ENCODE data around the gene ANP32E.
A peak's percentile ranks its signal among the peaks of the same experiment; 100 is the strongest.
"Not testable (repeated sequence)": the region's sequence is repeated elsewhere in the genome, so short reads cannot be mapped to it uniquely, and the experiment has no call there.

ANP32E gene

GRCh38 chr1:150213170-150214098 lies 22.5 kb downstream of the ANP32E start:
- H3K27ac ChIP-seq (ENCODE audit: low read depth, low read length), result peak overlapping the region; percentile 72
- H3K9me3 ChIP-seq (ENCODE audit: insufficient read depth, low read depth, low read length), result no peaks in the 10 kb centered on the region
- peaks cover 2% of the 10 kb centered on the region; the same call in 1 of the 2 replicates for H3K36me3 ChIP-seq (ENCODE audit: insufficient read depth, low read length)
- H3K9ac ChIP-seq (ENCODE audit: low read depth, low read length), result peak overlapping the region; percentile 68
- no peaks in the 10 kb centered on the region for H3K27me3 ChIP-seq (ENCODE audit: insufficient read depth, low read length)
- H3K4me3 ChIP-seq (ENCODE audit: low read length), result peak overlapping the region; percentile 57
- WGBS, result 22% methylated on average over 37 of the region's 38 CpGs
- H3K4me1 ChIP-seq (ENCODE audit: insufficient read depth, low read length), result 0 out of 2 replicates have a peak, but pooled peaks cover 3% of the 10 kb centered on the region

- Histone ChIP-seq H3K27me3 (ENCODE audit: insufficient read depth, low read length) (no peaks in the 10 kb centered on the region), H3K4me3 (ENCODE audit: low read length) (no peak overlapping the region), H3K9ac (ENCODE audit: low read depth, low read length) (no peak overlapping the region), H3K9me3 (ENCODE audit: insufficient read depth, low read depth, low read length) (no peaks in the 10 kb centered on the region), H3K27ac (ENCODE audit: low read depth, low read length) (no peak overlapping the region), H3K36me3 (ENCODE audit: insufficient read depth, low read length) (no peaks in the 10 kb centered on the region), H3K4me1 (ENCODE audit: insufficient read depth, low read length) (0 out of 2 replicates have a peak, but pooled peaks cover 3% of the 10 kb centered on the region)
- WGBS, result 95% methylated on average over 9 of the region's 9 CpGs
Measured at GRCh38 chr1:150212070-150212469, 23.8 kb downstream of the ANP32E start.

GRCh38 chr1:150210706-150211105 lies 25.2 kb downstream of the ANP32E start:
- Histone ChIP-seq H3K36me3 (ENCODE audit: insufficient read depth, low read length) (no peaks in the 10 kb centered on the region), H3K27ac (ENCODE audit: low read depth, low read length) (no peak overlapping the region), H3K9ac (ENCODE audit: low read depth, low read length) (no peak overlapping the region), H3K4me1 (ENCODE audit: insufficient read depth, low read length) (0 out of 2 replicates have a peak, but pooled peaks cover 3% of the 10 kb centered on the region), H3K27me3 (ENCODE audit: insufficient read depth, low read length) (no peaks in the 10 kb centered on the region), H3K9me3 (ENCODE audit: insufficient read depth, low read depth, low read length) (no peaks in the 10 kb centered on the region), H3K4me3 (ENCODE audit: low read length) (no peak overlapping the region)
- 88% methylated on average over 2 of the region's 4 CpGs for WGBS

GRCh38 chr1:150210091-150210490 lies 25.8 kb downstream of the ANP32E start:
- no peak overlapping the region for H3K27ac ChIP-seq (ENCODE audit: low read depth, low read length)
- no peaks in the 10 kb centered on the region for H3K9me3 ChIP-seq (ENCODE audit: insufficient read depth, low read depth, low read length)
- no peak overlapping the region for H3K9ac ChIP-seq (ENCODE audit: low read depth, low read length)
- no peaks in the 10 kb centered on the region for H3K27me3 ChIP-seq (ENCODE audit: insufficient read depth, low read length)
- WGBS, result 93% methylated on average over 4 of the region's 4 CpGs
- no peak overlapping the region for H3K4me3 ChIP-seq (ENCODE audit: low read length)
- H3K36me3 ChIP-seq (ENCODE audit: insufficient read depth, low read length), result no peaks in the 10 kb centered on the region
- 0 out of 2 replicates have a peak, but pooled peaks cover 3% of the 10 kb centered on the region for H3K4me1 ChIP-seq (ENCODE audit: insufficient read depth, low read length)

GRCh38 chr1:150208460-150208859 lies 27.5 kb downstream of the ANP32E start:
- not testable (repeated sequence) for H3K27me3 ChIP-seq (ENCODE audit: insufficient read depth, low read length); H3K9ac ChIP-seq (ENCODE audit: low read depth, low read length); H3K27ac ChIP-seq (ENCODE audit: low read depth, low read length); H3K9me3 ChIP-seq (ENCODE audit: insufficient read depth, low read depth, low read length); H3K4me1 ChIP-seq (ENCODE audit: insufficient read depth, low read length); H3K4me3 ChIP-seq (ENCODE audit: low read length); H3K36me3 ChIP-seq (ENCODE audit: insufficient read depth, low read length)
- WGBS, result 92% methylated on average over 5 of the region's 6 CpGs

- Histone ChIP-seq H3K4me1 (ENCODE audit: insufficient read depth, low read length) (no peaks in the 10 kb centered on the region), H3K4me3 (ENCODE audit: low read length) (no peak overlapping the region), H3K27ac (ENCODE audit: low read depth, low read length) (no peak overlapping the region), H3K9me3 (ENCODE audit: insufficient read depth, low read depth, low read length) (no peaks in the 10 kb centered on the region), H3K9ac (ENCODE audit: low read depth, low read length) (no peak overlapping the region), H3K27me3 (ENCODE audit: insufficient read depth, low read length) (no peaks in the 10 kb centered on the region), H3K36me3 (ENCODE audit: insufficient read depth, low read length) (no peaks in the 10 kb centered on the region)
- WGBS, result 94% methylated on average over 7 of the region's 7 CpGs
Measured at GRCh38 chr1:150207281-150207971, 28.5 kb downstream of the ANP32E start.

GRCh38 chr1:150196417-150196816 lies 39.5 kb downstream of the ANP32E start:
- H3K9ac ChIP-seq (ENCODE audit: low read depth, low read length), result no peak overlapping the region
- 70% methylated on average over 1 of the region's 1 CpG for WGBS
- no peaks in the 10 kb centered on the region for H3K27me3 ChIP-seq (ENCODE audit: insufficient read depth, low read length)
- H3K36me3 ChIP-seq (ENCODE audit: insufficient read depth, low read length), result no peaks in the 10 kb centered on the region
- peaks cover 4% of the 10 kb centered on the region; the same call in 1 of the 2 replicates for H3K9me3 ChIP-seq (ENCODE audit: insufficient read depth, low read depth, low read length)
- no peaks in the 10 kb centered on the region; the same call in 1 of the 2 replicates for H3K4me1 ChIP-seq (ENCODE audit: insufficient read depth, low read length)
- H3K4me3 ChIP-seq (ENCODE audit: low read length), result no peak overlapping the region
- H3K27ac ChIP-seq (ENCODE audit: low read depth, low read length), result no peak overlapping the region

GRCh38 chr1:150194381-150195031 lies 41.4 kb downstream of the ANP32E start:
- no peaks in the 10 kb centered on the region for H3K36me3 ChIP-seq (ENCODE audit: insufficient read depth, low read length)
- H3K9me3 ChIP-seq (ENCODE audit: insufficient read depth, low read depth, low read length), result peaks cover 4% of the 10 kb centered on the region; the same call in 1 of the 2 replicates
- H3K27me3 ChIP-seq (ENCODE audit: insufficient read depth, low read length), result no peaks in the 10 kb centered on the region
- WGBS, result 74% methylated on average over 4 of the region's 4 CpGs
- H3K27ac ChIP-seq (ENCODE audit: low read depth, low read length), result peak overlapping the region; percentile 24; the same call in 1 of the 2 replicates
- H3K9ac ChIP-seq (ENCODE audit: low read depth, low read length), result no peak overlapping the region
- H3K4me3 ChIP-seq (ENCODE audit: low read length), result no peak overlapping the region
- no peaks in the 10 kb centered on the region; the same call in 1 of the 2 replicates for H3K4me1 ChIP-seq (ENCODE audit: insufficient read depth, low read length)

- Histone ChIP-seq H3K27ac (ENCODE audit: low read depth, low read length) (no peak overlapping the region), H3K9ac (ENCODE audit: low read depth, low read length) (no peak overlapping the region), H3K27me3 (ENCODE audit: insufficient read depth, low read length) (no peaks in the 10 kb centered on the region), H3K4me3 (ENCODE audit: low read length) (no peak overlapping the region), H3K9me3 (ENCODE audit: insufficient read depth, low read depth, low read length) (peaks cover 4% of the 10 kb centered on the region; the same call in 1 of the 2 replicates), H3K4me1 (ENCODE audit: insufficient read depth, low read length) (no peaks in the 10 kb centered on the region; the same call in 1 of the 2 replicates), H3K36me3 (ENCODE audit: insufficient read depth, low read length) (no peaks in the 10 kb centered on the region)
- 96% methylated on average over 2 of the region's 2 CpGs for WGBS
Measured at GRCh38 chr1:150192012-150192411, 43.9 kb downstream of the ANP32E start.

GRCh38 chr1:150187560-150187931 lies 48.4 kb downstream of the ANP32E start:
- Histone ChIP-seq H3K4me1 (ENCODE audit: insufficient read depth, low read length) (no peaks in the 10 kb centered on the region), H3K36me3 (ENCODE audit: insufficient read depth, low read length) (no peaks in the 10 kb centered on the region), H3K27me3 (ENCODE audit: insufficient read depth, low read length) (no peaks in the 10 kb centered on the region), H3K9ac (ENCODE audit: low read depth, low read length) (no peak overlapping the region), H3K9me3 (ENCODE audit: insufficient read depth, low read depth, low read length) (no peaks in the 10 kb centered on the region), H3K4me3 (ENCODE audit: low read length) (no peak overlapping the region), H3K27ac (ENCODE audit: low read depth, low read length) (no peak overlapping the region)
- 66% methylated on average over 3 of the region's 3 CpGs for WGBS
